K562 (cell line): ENCODE data around the gene LASP1. TPM values are rescaled to one million over a fixed set of nuclear protein-coding genes. Genes with fewer than 3 reads are reported as not detected.
A peak's percentile ranks its signal among the peaks of the same experiment; 100 is the strongest.

Experiments
- C11orf30 ChIP-seq: fragments of 450-650 bp; IDR thresholded peaks from 2 replicates; pipeline ENCODE4 v1.6.1; 2016; ENCODE audit warnings: low read depth, mild to moderate bottlenecking
- COPS2 ChIP-seq: fragments of 450-650 bp; conservative IDR thresholded peaks from 2 replicates; pipeline ENCODE4 v1.6.1; 2016; ENCODE audit warnings: mild to moderate bottlenecking, moderate library complexity
- FOSL1 ChIP-seq: fragments of 200-800 bp; sonication (Bioruptor generic); conservative IDR thresholded peaks from 2 replicates; pipeline ENCODE4 v1.6.1; 2016; ENCODE audit warnings: missing genetic modification characterization, missing compliant biosample characterization
- HES1 ChIP-seq: fragments of 450-650 bp; IDR thresholded peaks from 2 replicates; pipeline ENCODE4 v1.6.1; 2016; ENCODE audit warnings: low read depth, mild to moderate bottlenecking, moderate library complexity
- L3MBTL2 ChIP-seq: fragments of 450-650 bp; IDR thresholded peaks from 2 replicates; pipeline ENCODE4 v1.6.1; 2016; ENCODE audit warnings: mild to moderate bottlenecking, moderate library complexity
- MYNN ChIP-seq, 2 experiments: sonication (generic); formaldehyde crosslinking in 1 of 2; IDR thresholded peaks; 2 replicates each; pipeline versions ENCODE4 v1.5.0 to v1.6.1; 2016 to 2020; ENCODE audit warnings: antibody characterized with exemption in 1 of 2, missing genetic modification reagents in 1 of 2
- NFIC ChIP-seq: fragments of 450-650 bp; IDR thresholded peaks from 2 replicates; pipeline ENCODE4 v1.6.1; 2017; ENCODE audit warnings: mild to moderate bottlenecking, inconsistent platforms
- NR0B1 ChIP-seq: fragments of 450-650 bp; IDR thresholded peaks from one replicate; pipeline ENCODE4 v1.6.1; 2018; ENCODE audit warnings: mild to moderate bottlenecking, moderate library complexity; ENCODE audit not compliant: partially characterized antibody
- PHF8 ChIP-seq: fragments of 200-600 bp; sonication (generic); IDR thresholded peaks from 2 replicates; pipeline ENCODE4 v1.6.1; 2012; ENCODE audit warnings: mixed run types, mild to moderate bottlenecking, inconsistent platforms, low read length, moderate library complexity, borderline replicate concordance
- RBM17 ChIP-seq: fragments of 200-400 bp; formaldehyde crosslinking; IDR thresholded peaks from 2 replicates; pipeline ENCODE4 v1.6.1; 2017; ENCODE audit warnings: low read depth, mild to moderate bottlenecking, low read length, borderline replicate concordance
- RFX5 ChIP-seq: IDR thresholded peaks from 2 replicates; pipeline ENCODE4 v1.6.1; 2011; ENCODE audit warnings: low read depth, mild to moderate bottlenecking, improper control_type of control experiment, low read length
- RUNX1 ChIP-seq: sonication (generic); IDR thresholded peaks from 2 replicates; pipeline ENCODE4 v1.6.1; 2016; ENCODE audit warnings: antibody characterized with exemption, low read depth
- SRSF7 ChIP-seq: fragments of 200-400 bp; formaldehyde crosslinking; optimal IDR thresholded peaks from 2 replicates; pipeline ENCODE3; 2017; ENCODE audit warnings: mild to moderate bottlenecking, low read depth, low read length
- TEAD4 ChIP-seq, 2 experiments: sonication (generic) in 1 of 2; formaldehyde crosslinking in 1 of 2; IDR thresholded peaks; 2 replicates each; pipeline versions ENCODE4 v1.6.1 to v1.8.0; 2012 to 2022; ENCODE audit warnings: borderline replicate concordance in 1 of 2, inconsistent platforms in 1 of 2, low read length in 1 of 2, mild to moderate bottlenecking in 1 of 2, missing genetic modification reagents in 1 of 2
- THRA ChIP-seq: fragments of 450-650 bp; IDR thresholded peaks from 2 replicates; pipeline ENCODE4 v1.6.1; 2017; ENCODE audit warnings: mild to moderate bottlenecking, moderate library complexity
- WHSC1 ChIP-seq: IDR thresholded peaks from one replicate; pipeline ENCODE4 v1.6.1; 2012; ENCODE audit warnings: low read length, control low read depth, inconsistent platforms
- ZBTB17 ChIP-seq: fragments of 450-650 bp; formaldehyde crosslinking; IDR thresholded peaks from 2 replicates; pipeline ENCODE4 v1.4.0; 2020; ENCODE audit warnings: mild to moderate bottlenecking
- ZNF197 ChIP-seq: fragments of 200-800 bp; sonication (Bioruptor generic); IDR thresholded peaks from 2 replicates; pipeline ENCODE4 v1.6.1; 2016; ENCODE audit warnings: low read depth, missing genetic modification characterization, missing compliant biosample characterization
- ZNF224 ChIP-seq: sonication (generic); formaldehyde crosslinking; IDR thresholded peaks from 2 replicates; pipeline ENCODE4 v1.8.0; 2022; ENCODE audit warnings: mild to moderate bottlenecking, missing genetic modification reagents
- ZNF324 ChIP-seq: fragments of 250-450 bp; sonication (Bioruptor Pico); IDR thresholded peaks from 2 replicates; pipeline ENCODE4 v1.4.0; 2020; ENCODE audit warnings: mild to moderate bottlenecking
- ZNF551 ChIP-seq: fragments of 250-450 bp; sonication (Bioruptor Pico); IDR thresholded peaks from 2 replicates; pipeline ENCODE4 v1.5.0; 2021; ENCODE audit warnings: mild to moderate bottlenecking, moderate library complexity
- ZNF707 ChIP-seq: fragments of 250-450 bp; sonication (Bioruptor Pico); conservative IDR thresholded peaks from 2 replicates; pipeline ENCODE4 v1.8.0; 2022; ENCODE audit warnings: inconsistent platforms, mild to moderate bottlenecking, moderate library complexity
- ZNF717 ChIP-seq: fragments of 250-450 bp; sonication (Bioruptor Pico); IDR thresholded peaks from 2 replicates; pipeline ENCODE4 v1.5.0; 2021
- polyA plus RNA-seq, 8 experiments: library from polyadenylated mRNA; depleted of rRNA in 4 of 8; stranded (reverse) in 5 of 8; unstranded in 3 of 8; fragments of >200 nt; fragmentation: Nextera tagmentation in 2 of 8; fragmentation: Illumina TruSeq in 1 of 8; extraction: Ambion mirVana in 2 of 8; extraction: Trizol in 1 of 8; gene quantifications; 2 replicates each; pipeline versions ENCODE4 v1.2.1 to v1.2.3, GENCODE V29; 2011 to 2014; ENCODE audit warnings: inconsistent platforms in 1 of 8, missing spikeins in 1 of 8
- total RNA-seq, 7 experiments: library from RNA; depleted of rRNA in 6 of 7; stranded (reverse); fragments of >200 nt in 6 of 7; fragmentation: Illumina TruSeq in 2 of 7; extraction: Trizol in 2 of 7; gene quantifications; 2 replicates each; pipeline versions ENCODE4 v1.2.1 to v1.2.3, GENCODE V29; 2011 to 2021; ENCODE audit warnings: low replicate concordance in 1 of 7
- TF ChIP-seq, protein P1 (sequence below), 2 experiments: fragments of 150-350 bp in 1 of 2; IDR thresholded peaks; 2 replicates each; pipeline ENCODE4 v1.6.1; 2012 to 2016; ENCODE audit warnings: low read depth in 2 of 2, low read length in 2 of 2, mild to moderate bottlenecking in 1 of 2, moderate library complexity in 1 of 2

Gene LASP1
- total and polyA plus RNA-seq, 9 of the 15 experiments (the other 6 are each of a cell fraction or from before 2014, with no cell fraction given), result 23.0 to 125 (median 55.3) TPM

DNA sequence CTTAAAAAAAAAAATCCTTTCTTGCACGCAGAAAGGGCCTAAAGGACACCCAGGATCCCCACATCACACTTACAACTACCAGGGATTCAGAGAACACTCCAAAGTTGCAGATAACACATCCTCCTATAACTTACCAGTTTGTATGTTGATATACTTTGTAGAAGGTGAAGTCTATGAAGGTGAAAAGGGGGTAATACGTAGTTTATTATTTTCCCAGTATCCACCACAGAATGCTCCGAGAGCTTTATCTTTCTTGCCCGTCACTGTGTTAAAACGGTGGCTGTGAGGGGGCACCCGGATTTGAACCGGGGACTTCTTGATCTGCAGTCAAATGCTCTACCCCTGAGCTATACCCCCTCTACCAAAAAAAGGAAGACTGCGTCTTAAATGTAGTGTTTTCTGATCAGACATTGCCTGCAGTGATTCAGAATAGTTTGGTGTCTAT, 8.4 kb upstream of the LASP1 start (continued):
- TF ChIP-seq ZNF197 (CRISPR knock-in tag) (no peak), TEAD4 (IDR thresholded peaks at IDR 0.05; ENCODE audit: low read length) (peak; percentile 54), TEAD4 (CRISPR knock-in tag; IDR thresholded peaks at IDR 0.05; ENCODE audit: borderline replicate concordance) (no peak), ZNF707 (no peak), RBM17 (no peak), SRSF7 (no peak), ZBTB17 (CRISPR knock-in tag) (no peak), HES1 (no peak), L3MBTL2 (peak; percentile 31; the same call in 1 of the 2 replicates), WHSC1 (no peak), C11orf30 (no peak), THRA (no peak), FOSL1 (tag) (0 out of 2 replicates have a peak, but pooled peaks have one; percentile 12), ZNF551 (no peak), RUNX1 (no peak), ZNF717 (CRISPR knock-in tag) (no peak), RFX5 (no peak), ZNF224 (CRISPR knock-in tag) (no peak), COPS2 (no peak), MYNN (IDR thresholded peaks at IDR 0.05) (no peak), MYNN (CRISPR knock-in tag; IDR thresholded peaks at IDR 0.05) (no peak), NR0B1 (no peak), NFIC (peak; percentile 57), ZNF324 (CRISPR knock-in tag) (no peak), PHF8 (no peak)
- TF ChIP-seq, protein P1, sequence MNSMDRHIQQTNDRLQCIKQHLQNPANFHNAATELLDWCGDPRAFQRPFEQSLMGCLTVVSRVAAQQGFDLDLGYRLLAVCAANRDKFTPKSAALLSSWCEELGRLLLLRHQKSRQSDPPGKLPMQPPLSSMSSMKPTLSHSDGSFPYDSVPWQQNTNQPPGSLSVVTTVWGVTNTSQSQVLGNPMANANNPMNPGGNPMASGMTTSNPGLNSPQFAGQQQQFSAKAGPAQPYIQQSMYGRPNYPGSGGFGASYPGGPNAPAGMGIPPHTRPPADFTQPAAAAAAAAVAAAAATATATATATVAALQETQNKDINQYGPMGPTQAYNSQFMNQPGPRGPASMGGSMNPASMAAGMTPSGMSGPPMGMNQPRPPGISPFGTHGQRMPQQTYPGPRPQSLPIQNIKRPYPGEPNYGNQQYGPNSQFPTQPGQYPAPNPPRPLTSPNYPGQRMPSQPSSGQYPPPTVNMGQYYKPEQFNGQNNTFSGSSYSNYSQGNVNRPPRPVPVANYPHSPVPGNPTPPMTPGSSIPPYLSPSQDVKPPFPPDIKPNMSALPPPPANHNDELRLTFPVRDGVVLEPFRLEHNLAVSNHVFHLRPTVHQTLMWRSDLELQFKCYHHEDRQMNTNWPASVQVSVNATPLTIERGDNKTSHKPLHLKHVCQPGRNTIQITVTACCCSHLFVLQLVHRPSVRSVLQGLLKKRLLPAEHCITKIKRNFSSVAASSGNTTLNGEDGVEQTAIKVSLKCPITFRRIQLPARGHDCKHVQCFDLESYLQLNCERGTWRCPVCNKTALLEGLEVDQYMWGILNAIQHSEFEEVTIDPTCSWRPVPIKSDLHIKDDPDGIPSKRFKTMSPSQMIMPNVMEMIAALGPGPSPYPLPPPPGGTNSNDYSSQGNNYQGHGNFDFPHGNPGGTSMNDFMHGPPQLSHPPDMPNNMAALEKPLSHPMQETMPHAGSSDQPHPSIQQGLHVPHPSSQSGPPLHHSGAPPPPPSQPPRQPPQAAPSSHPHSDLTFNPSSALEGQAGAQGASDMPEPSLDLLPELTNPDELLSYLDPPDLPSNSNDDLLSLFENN (IDR thresholded peaks at IDR 0.05; ENCODE audit: low read depth in 2 of 2, low read length in 2 of 2), result no peak
